NT2/D1 (cell line): ENCODE results near the gene DPP3.

Experiments
- DNase-seq: peaks from one replicate; pipeline ENCODE4 v3.0.0-alpha.2; 2011; ENCODE audit warnings: low read depth, low spot score
- H3K27me3 ChIP-seq: 2 replicates; pipeline ENCODE4 v1.6.0; 2011; ENCODE audit warnings: mild to moderate bottlenecking; ENCODE audit not compliant: insufficient read length, insufficient read depth
- H3K36me3 ChIP-seq: 2 replicates; pipeline ENCODE4 v1.6.1; 2011; ENCODE audit warnings: mild to moderate bottlenecking, low read length, mixed read lengths; ENCODE audit not compliant: insufficient read depth, insufficient read length
- H3K4me1 ChIP-seq: 2 replicates; pipeline ENCODE4 v1.5.1; 2011; ENCODE audit not compliant: insufficient read depth, insufficient read length
- H3K4me3 ChIP-seq: 2 replicates; pipeline ENCODE4 v1.5.1; 2011; ENCODE audit warnings: low read depth; ENCODE audit not compliant: insufficient read length
- H3K9ac ChIP-seq: 2 replicates; pipeline ENCODE4 v1.6.0; 2011; ENCODE audit warnings: low read depth; ENCODE audit not compliant: insufficient read length
- H3K9me3 ChIP-seq: 2 replicates; pipeline ENCODE4 v1.5.1; 2011; ENCODE audit warnings: mild to moderate bottlenecking, low read length; ENCODE audit not compliant: insufficient read depth
- SUZ12 ChIP-seq: IDR thresholded peaks from 2 replicates; pipeline ENCODE4 v1.6.1; 2011; ENCODE audit not compliant: insufficient read length, insufficient read depth; ENCODE audit errors: extremely low read depth
- YY1 ChIP-seq: IDR thresholded peaks from 2 replicates; pipeline ENCODE4 v1.6.1; 2011; ENCODE audit not compliant: insufficient read length, insufficient read depth
- ZNF274 ChIP-seq: IDR thresholded peaks from 2 replicates; pipeline ENCODE4 v1.6.1; 2011; ENCODE audit warnings: mild to moderate bottlenecking, low read depth, low read length

DPP3 gene

GRCh38 chr11:66557733-66558326, 77.6 kb downstream of the DPP3 start:
- Histone ChIP-seq H3K36me3 (no peaks in the 10 kb centered on the region), H3K27me3 (no peaks in the 10 kb centered on the region), H3K9me3 (no peaks in the 10 kb centered on the region), H3K4me3 (no peak overlapping the region), H3K4me1 (peaks cover 4% of the 10 kb centered on the region), H3K9ac (no peak overlapping the region)
- DNase-seq, result no peak
- TF ChIP-seq ZNF274, result no peak
- TF ChIP-seq YY1, result no peak
- no peak for TF ChIP-seq SUZ12
